Measurements from ENCODE around the gene S100A3.

Gene S100A3

DNA sequence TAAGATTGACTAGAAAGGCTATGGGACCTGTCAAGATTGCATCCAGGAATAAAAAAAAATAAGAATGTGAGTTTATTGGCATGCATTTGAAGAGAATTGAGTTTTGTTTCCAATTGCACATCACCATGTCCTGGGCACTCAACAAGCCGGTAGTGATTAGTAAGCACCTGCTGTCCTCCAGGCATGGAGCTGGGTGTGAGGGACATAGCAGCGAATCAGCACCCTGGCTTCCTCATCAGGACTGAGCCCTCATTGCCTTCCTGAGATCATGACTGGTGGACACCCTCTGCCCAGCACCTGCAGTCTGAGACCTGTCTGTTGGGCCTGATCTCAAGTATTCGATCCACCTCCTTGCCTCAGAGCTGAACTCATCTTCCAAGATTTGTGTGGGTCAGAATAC is 40.0 kb downstream of the S100A3 start:
- DNase-seq (ENCODE audit: low read depth): no peak

DNA sequence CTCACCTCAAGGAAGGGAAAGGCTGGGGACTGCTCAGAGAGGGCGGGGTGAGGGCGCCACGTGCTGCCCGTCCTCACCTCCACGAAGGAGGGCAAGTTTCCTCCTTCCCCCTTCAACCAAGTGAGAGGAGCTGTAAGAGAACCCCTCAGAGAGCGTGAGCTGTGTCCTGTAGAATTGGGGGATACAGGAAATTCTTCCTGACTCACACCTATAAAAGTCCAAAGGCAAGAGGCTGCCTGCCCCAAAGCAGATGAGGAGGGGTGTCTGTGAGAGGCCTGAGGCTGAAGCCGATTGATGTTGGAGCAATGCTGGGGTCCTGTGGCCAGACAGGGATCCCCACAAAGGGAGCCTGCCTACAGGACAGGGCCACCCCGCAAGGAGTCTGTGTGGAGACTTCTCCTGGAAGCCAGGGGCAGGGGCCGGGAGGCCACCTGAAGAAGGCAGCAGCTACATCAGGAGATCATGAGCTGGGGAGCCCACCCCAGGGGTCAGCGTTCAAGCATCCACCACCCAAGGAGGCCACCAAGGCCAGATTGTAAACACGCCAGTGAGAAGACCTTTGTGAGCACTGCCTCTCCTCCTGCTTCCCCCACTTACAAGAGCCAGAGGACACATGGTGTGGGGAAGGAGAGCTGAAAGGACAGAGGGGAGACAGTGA is 41.0 kb downstream of the S100A3 start:
- DNase-seq (ENCODE audit: low read depth): no peak

DNA sequence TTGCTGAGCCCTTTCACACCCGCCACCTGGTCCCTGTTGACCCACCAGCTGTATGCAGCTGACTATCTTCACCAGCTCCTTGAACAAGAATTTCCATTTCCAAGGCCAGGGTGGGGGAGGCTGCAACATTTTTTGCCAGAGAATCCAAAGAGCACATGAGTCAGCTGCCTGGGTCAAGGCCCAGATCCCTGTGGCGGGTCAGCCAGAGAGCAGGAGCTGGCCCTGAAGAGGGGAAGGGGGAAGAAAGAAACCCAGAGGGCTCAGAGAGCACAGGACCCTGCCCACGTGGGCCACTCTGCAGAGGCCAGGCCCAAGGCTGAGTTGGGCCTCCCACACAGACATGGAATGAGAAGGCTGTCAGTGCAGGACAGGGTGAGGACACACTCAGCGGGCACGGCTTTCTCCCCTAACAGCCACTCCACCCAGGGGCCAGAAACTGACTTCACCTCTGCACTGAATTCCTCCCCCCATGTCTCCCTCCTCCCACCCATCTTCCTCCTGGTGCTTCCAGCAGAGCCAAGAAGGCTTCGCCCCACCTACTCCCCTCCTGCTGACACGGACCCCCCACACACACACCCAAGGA is 42.1 kb downstream of the S100A3 start:
- no peak for DNase-seq (ENCODE audit: low read depth)

DNA sequence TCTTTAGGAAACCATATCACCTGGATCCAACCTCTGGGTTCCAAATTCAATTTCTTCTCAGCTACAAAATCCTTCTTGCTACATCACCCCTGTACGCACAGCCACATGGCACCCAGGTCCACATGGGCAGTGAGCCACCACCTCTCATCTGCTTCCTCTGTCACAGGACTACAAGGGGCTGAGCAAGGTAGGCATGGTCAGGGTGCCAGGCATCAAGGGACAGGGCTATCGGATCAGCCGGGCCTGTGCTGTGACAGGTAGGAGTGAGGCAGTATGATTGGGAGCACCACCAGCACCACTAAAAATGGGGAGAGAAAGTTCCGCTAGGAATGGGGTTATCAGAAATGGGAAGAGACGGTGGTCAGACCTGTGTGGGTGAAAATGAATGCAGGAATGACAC is 42.7 kb downstream of the S100A3 start:
- no peak for DNase-seq (ENCODE audit: low read depth)

DNA sequence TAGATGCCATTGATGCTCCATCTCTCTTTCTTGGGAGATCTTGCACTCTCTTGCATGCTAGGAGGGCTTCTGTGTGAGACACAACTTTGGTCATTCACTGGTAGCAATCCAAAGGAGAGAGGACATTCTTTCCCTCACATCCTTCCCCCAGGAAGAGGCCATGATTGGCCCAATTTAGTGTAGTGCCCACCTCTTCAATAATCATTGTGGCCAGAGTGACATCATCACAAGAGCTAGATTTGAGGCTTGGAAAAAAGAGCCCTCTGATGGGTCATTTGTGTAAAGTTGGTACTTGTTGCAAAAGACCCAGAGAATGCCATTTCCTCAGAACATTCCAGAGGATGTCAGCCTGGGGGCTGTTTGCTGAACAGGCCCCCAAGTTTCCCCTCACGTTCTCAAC is 43.5 kb downstream of the S100A3 start:
- DNase-seq (ENCODE audit: low read depth): no peak

DNA sequence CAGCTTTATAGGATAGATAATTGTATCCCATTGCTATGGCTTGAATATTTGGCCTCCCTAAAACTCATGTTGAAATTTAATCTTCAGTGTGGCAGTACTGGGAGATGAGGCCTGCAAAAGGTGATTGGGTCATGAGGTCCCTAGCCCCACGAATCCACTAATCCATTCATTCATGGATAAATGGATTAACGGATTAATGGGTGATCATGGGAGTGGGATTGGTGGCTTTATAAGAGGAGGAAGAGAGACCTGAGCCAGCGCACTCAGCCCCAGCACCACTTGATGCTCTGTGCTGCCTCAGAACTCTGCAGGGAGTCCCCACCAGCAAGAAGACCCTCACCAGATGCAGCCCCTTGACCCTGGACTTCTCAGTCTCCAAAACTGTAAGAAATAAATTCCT is 45.3 kb downstream of the S100A3 start:
- DNase-seq (ENCODE audit: low read depth): no peak

DNA sequence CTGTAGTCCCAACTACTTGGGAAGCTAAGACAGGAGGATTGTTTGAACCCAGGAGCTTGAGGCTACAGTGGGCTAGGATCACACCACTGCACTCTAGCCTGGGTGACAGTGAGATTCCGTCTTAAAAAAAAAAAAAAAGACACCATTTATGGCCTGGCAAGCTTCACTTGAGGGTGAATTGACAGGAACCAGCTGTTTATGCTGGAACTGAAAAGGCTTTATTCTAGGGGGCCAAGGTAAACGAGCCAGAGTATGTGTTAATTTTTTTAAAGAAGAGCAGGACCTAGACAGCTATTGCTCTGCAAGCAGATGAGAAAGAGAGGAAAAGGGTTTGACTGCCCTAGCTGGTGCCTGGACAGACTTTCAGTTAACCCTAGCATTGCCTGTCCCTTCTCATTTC is 50.3 kb downstream of the S100A3 start:
- no peak for DNase-seq (ENCODE audit: low read depth)
